Left ventricle myocardium inferior (tissue), 1 donor: ENCODE results near the gene TGDS. TPM values are rescaled to one million over a fixed set of nuclear protein-coding genes. Genes with fewer than 3 reads are reported as not detected.
A peak's percentile ranks its signal among the peaks of the same experiment; 100 is the strongest.

Source experiments
- DNase-seq: peaks from one replicate; pipeline ENCODE4 v3.0.0-alpha.2; 2020
- H3K27ac ChIP-seq: fragments of 200-600 bp; replicated peaks from 2 replicates; pipeline ENCODE4 v1.8.0; 2021
- H3K27me3 ChIP-seq: fragments of 200-600 bp; 2 replicates; pipeline ENCODE4 v1.8.0; 2021; ENCODE audit warnings: low read depth
- H3K36me3 ChIP-seq: fragments of 200-600 bp; 2 replicates; pipeline ENCODE4 v1.8.0; 2021
- H3K4me1 ChIP-seq: fragments of 200-600 bp; 2 replicates; pipeline ENCODE4 v1.8.0; 2021
- H3K4me3 ChIP-seq: fragments of 200-600 bp; 2 replicates; pipeline ENCODE4 v1.8.0; 2021; ENCODE audit warnings: mild to moderate bottlenecking, moderate library complexity
- H3K9me3 ChIP-seq: fragments of 200-600 bp; replicated peaks from 2 replicates; pipeline ENCODE4 v1.8.0; 2021
- intact Hi-C: fragments of 100-400 bp; cut with micrococcal nuclease; formaldehyde crosslinking; loops from one replicate; pipeline ENCODE4 v1.11.0; 2022
- total RNA-seq: library from RNA; stranded (reverse); fragmentation: NEBNext Ultra II Directional; extraction: Animal tissue kit (Norgen Biotek cat#: 25700); gene quantifications from one replicate; pipeline ENCODE4 v1.2.1, GENCODE V29; 2021
- TF ChIP-seq, protein P1 (sequence below): fragments of 200-600 bp; IDR thresholded peaks from 2 replicates; pipeline ENCODE4 v1.8.0; 2021; ENCODE audit warnings: antibody characterized with exemption, mild to moderate bottlenecking, borderline replicate concordance
- donor health status: DM: no; HTN: yes; CAD: no; lungs with severe emphysema.

Gene TGDS
- total RNA-seq, 1 donor from 2014 or later = 3.7 TPM

DNA sequence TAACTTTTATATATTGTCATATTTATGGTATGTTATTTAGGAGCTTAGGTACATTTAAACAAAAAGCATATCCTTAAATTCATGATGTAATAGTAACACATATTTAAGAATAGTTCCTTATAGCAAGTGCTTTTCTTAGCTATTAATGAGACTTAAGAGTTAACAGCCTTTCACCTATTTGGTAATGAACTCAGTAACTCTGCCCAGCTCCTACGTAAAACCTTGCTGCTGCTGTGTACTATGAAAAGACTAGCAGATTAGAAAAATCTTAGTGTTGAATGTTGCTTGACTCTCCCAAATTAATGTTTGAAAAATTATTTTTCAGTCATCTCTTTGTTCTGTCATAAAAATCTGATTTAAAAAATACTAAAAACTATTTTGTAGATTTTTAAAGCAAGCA, 12.6 kb upstream of the TGDS start:
- H3K36me3 ChIP-seq = peaks cover 34% of the 10 kb centered on the region
- H3K4me3 ChIP-seq = peak overlapping the region; percentile 28
- no peaks in the 10 kb centered on the region for H3K9me3 ChIP-seq
- H3K27ac ChIP-seq = peak overlapping the region; percentile 56
- DNase-seq = no peak
- peaks cover 14% of the 10 kb centered on the region for H3K4me1 ChIP-seq
- intact Hi-C loops = no loop called here
- no peaks in the 10 kb centered on the region for H3K27me3 ChIP-seq
- TF ChIP-seq, protein P1, sequence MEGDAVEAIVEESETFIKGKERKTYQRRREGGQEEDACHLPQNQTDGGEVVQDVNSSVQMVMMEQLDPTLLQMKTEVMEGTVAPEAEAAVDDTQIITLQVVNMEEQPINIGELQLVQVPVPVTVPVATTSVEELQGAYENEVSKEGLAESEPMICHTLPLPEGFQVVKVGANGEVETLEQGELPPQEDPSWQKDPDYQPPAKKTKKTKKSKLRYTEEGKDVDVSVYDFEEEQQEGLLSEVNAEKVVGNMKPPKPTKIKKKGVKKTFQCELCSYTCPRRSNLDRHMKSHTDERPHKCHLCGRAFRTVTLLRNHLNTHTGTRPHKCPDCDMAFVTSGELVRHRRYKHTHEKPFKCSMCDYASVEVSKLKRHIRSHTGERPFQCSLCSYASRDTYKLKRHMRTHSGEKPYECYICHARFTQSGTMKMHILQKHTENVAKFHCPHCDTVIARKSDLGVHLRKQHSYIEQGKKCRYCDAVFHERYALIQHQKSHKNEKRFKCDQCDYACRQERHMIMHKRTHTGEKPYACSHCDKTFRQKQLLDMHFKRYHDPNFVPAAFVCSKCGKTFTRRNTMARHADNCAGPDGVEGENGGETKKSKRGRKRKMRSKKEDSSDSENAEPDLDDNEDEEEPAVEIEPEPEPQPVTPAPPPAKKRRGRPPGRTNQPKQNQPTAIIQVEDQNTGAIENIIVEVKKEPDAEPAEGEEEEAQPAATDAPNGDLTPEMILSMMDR = no peak

DNA sequence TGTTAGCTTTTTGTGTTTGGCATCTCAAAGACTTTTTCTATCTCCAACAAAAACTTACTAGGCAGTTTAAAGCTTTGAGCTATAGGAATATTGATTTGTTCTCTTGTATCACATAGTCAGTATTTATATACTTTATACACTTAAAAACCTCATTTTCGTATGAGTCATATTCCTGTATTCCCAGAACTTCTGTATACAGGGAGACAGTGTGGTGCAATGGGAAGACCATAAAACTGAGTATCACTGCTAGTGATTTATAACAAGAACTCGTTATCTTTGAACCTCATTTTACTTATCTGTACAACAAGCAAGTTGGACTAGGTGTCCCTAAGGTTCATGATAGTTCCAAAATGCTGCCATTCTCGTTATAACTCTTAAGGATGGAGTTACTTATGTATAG, 12.0 kb upstream of the TGDS start:
- peaks cover 34% of the 10 kb centered on the region for H3K36me3 ChIP-seq

DNA sequence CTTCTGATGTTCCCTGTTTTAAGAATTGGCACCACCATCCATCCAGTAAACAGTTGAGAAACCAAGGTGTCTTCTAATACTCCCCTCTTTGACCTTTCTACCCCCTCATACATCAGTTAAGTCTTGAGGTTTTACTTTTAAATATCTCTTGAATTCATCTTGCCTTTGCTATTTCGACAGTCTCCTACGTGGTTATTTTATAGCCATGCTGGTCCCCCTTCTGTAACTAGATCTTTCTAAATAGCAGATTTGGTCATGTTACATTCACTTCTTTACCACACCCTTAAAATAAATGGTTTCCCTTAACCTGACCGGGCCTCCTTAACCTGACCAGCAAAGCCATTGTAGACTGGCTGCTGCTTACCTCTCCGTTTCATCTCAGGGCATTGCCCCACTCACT, 11.1 kb upstream of the TGDS start:
- H3K27ac ChIP-seq = peak overlapping the region; percentile 56
- H3K9me3 ChIP-seq = no peaks in the 10 kb centered on the region
- H3K4me3 ChIP-seq = no peak overlapping the region
- no peaks in the 10 kb centered on the region for H3K27me3 ChIP-seq
- TF ChIP-seq, protein P1 = no peak
- intact Hi-C loops = no loop called here
- peaks cover 29% of the 10 kb centered on the region for H3K4me1 ChIP-seq
- H3K36me3 ChIP-seq = peaks cover 34% of the 10 kb centered on the region
- DNase-seq = no peak

More for the DNA sequence above, 12.0 kb upstream of the TGDS start:
- Histone ChIP-seq H3K4me3 (no peak overlapping the region), H3K27me3 (no peaks in the 10 kb centered on the region), H3K27ac (peak overlapping the region; percentile 56), H3K9me3 (no peaks in the 10 kb centered on the region), H3K4me1 (peaks cover 20% of the 10 kb centered on the region)
- DNase-seq = no peak
- TF ChIP-seq, protein P1 = no peak
- intact Hi-C loops = no loop called here

DNA sequence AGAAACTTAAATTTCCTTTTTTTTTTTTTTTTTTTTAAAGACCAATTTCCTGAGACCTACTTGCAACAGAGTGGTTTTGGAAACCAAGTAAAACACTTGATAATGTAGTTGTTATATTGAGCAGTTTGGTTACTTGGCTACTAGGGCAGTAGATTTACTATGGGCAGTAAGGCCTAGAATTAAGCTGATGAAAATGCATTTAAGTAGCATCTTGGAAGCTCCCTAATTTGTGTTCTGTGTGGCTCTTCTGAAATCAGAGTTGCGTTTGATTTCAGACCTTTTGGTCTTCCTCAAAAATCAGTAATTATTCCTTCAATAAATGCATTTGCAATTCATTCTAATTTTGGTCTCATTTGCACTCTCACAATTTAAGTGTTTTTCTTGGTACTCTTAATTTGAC, 6.5 kb upstream of the TGDS start:
- intact Hi-C loops = no loop called here
- H3K27me3 ChIP-seq = no peaks in the 10 kb centered on the region
- no peak for DNase-seq
- H3K4me1 ChIP-seq = peaks cover 22% of the 10 kb centered on the region
- H3K9me3 ChIP-seq = no peaks in the 10 kb centered on the region
- TF ChIP-seq, protein P1 = no peak
- peak overlapping the region; percentile 87 for H3K4me3 ChIP-seq
- H3K36me3 ChIP-seq = peaks cover 19% of the 10 kb centered on the region
- H3K27ac ChIP-seq = peak overlapping the region; percentile 91

DNA sequence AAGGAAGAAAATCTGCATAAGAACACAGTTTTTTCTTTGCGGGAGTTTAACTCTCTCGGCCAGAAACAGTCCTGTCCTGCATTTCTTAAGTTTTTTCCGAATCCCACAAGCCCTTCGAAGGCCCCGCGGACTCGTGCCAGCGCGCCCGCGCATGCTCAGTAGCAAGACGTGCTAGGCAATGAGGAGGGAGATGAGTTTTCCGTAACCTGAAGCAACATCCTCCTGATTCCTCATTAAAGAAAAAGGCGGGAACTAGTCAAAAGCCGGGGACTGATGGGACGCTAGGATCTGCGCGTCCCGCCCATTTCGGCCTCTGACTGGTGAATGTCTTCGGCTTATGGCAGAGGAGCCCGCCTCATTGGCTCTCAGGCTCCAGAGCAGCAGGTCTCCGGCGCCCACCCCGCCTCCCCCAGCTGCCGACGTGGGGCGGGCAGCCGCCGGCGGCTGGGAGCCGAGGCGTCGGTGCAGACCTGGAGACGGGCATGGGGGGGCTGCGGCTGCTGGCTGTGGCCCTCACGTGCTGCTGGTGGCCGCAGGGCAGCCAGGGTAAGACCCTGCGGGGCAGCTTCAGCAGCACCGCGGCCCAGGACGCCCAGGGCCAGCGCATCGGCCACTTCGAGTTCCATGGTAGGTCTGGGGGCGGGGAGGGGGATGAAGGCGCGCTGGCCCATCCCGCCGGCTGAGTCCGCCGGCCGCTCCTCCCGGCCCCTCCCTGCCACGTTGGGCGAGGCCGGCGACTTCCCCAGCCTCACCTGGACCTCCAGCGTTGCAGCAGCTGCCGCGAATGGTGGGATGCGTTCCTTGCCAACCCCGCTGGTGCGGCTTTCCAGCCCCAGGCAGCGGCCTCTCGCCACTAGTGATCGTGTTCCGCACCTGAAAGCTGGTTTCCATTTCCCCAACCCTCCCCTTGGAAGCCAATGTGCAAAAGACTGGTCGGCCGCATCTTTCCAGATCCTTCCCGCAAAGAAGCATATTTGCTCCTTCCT, 5.8 kb upstream of the TGDS start, which contains the start of gene GPR180:
Gene GPR180 (plus strand): TSS at position 412 of the 986 bp plus-strand sequence. CDS start 71 bp downstream, at position 483.
- no peaks in the 10 kb centered on the region for H3K27me3 ChIP-seq
- intact Hi-C loops = no loop called here
- peaks cover 19% of the 10 kb centered on the region for H3K4me1 ChIP-seq
- H3K36me3 ChIP-seq = peaks cover 12% of the 10 kb centered on the region
- TF ChIP-seq, protein P1 = no peak
- peak; percentile 96 for DNase-seq
- H3K4me3 ChIP-seq = peak within 1 kb of the TSS; percentile 87
- H3K27ac ChIP-seq = peak within 1 kb of the TSS; percentile 91
- H3K9me3 ChIP-seq = no peaks in the 10 kb centered on the region
